ENCODE results near the gene RPL26.

DNA sequence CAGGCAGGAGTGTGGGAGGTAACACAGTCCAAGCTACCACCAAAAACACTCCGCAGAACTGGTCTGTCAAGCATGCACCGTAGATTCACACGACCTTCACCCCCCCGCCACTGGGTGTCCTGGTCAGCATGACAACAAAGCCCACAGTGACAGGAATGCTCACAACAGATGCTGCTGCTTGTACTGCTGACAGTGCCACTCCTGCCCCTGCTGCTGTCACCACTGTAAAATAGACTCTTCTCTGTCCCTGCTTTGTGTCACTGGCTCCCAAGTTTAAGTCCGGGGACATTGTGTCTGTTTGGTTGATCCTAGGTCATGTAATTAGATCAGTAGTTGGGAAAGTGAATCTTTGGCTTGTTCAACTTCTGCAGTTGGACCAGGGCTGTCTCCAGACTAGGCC lies 50.3 kb downstream of the RPL26 start:
- TF ChIP-seq YY1 (IDR thresholded peaks at IDR 0.05; ENCODE audit: insufficient read depth, insufficient read length) (no peak), ZNF274 (IDR thresholded peaks at IDR 0.05; ENCODE audit: low read depth, low read length) (no peak), SUZ12 (IDR thresholded peaks at IDR 0.05; ENCODE audit: extremely low read depth, insufficient read depth, insufficient read length) (no peak)
